ENCODE data around the gene PASK. TPM values are rescaled to one million over a fixed set of nuclear protein-coding genes. Genes with fewer than 3 reads are reported as not detected.
"Not testable (repeated sequence)": the region's sequence is repeated elsewhere in the genome, so short reads cannot be mapped to it uniquely, and the experiment has no call there.

The PASK gene
- total RNA-seq, 3 donors from 2014 or later: 6.8 to 25.5 (median 20.6) TPM

DNA sequence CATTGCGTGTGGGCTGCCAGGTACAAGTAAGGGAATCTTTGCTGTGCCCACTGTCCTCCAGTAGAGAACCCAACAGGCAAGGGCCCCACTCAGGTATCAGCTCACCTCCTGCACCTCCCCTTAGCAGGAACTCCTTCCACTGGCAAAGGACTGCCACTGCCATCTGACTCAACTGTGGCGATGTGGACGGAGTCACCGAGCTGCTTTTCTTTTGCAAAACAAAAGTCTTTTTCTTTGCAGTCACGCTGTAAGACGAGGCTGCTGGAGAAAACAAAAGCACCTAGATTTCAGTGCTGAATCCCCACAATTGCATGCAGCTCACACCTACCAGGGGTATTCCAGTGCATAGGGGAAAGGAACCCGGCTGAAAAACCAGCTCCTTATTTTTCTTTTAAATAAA is 55.1 kb downstream of the PASK start:
- intact Hi-C loops (cut with DNase I, micrococcal nuclease): no loop called here
- no peaks in the 10 kb centered on the region for H3K4me1 ChIP-seq (ENCODE audit: low read depth)
- no peak for ATAC-seq
- no peak for DNase-seq
- no peak overlapping the region for H3K4me3 ChIP-seq
- TF ChIP-seq, protein P1, sequence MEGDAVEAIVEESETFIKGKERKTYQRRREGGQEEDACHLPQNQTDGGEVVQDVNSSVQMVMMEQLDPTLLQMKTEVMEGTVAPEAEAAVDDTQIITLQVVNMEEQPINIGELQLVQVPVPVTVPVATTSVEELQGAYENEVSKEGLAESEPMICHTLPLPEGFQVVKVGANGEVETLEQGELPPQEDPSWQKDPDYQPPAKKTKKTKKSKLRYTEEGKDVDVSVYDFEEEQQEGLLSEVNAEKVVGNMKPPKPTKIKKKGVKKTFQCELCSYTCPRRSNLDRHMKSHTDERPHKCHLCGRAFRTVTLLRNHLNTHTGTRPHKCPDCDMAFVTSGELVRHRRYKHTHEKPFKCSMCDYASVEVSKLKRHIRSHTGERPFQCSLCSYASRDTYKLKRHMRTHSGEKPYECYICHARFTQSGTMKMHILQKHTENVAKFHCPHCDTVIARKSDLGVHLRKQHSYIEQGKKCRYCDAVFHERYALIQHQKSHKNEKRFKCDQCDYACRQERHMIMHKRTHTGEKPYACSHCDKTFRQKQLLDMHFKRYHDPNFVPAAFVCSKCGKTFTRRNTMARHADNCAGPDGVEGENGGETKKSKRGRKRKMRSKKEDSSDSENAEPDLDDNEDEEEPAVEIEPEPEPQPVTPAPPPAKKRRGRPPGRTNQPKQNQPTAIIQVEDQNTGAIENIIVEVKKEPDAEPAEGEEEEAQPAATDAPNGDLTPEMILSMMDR (IDR thresholded peaks at IDR 0.05): no peak
- H3K36me3 ChIP-seq (ENCODE audit: low read depth): no peaks in the 10 kb centered on the region
- no peaks in the 10 kb centered on the region for H3K9me3 ChIP-seq

DNA sequence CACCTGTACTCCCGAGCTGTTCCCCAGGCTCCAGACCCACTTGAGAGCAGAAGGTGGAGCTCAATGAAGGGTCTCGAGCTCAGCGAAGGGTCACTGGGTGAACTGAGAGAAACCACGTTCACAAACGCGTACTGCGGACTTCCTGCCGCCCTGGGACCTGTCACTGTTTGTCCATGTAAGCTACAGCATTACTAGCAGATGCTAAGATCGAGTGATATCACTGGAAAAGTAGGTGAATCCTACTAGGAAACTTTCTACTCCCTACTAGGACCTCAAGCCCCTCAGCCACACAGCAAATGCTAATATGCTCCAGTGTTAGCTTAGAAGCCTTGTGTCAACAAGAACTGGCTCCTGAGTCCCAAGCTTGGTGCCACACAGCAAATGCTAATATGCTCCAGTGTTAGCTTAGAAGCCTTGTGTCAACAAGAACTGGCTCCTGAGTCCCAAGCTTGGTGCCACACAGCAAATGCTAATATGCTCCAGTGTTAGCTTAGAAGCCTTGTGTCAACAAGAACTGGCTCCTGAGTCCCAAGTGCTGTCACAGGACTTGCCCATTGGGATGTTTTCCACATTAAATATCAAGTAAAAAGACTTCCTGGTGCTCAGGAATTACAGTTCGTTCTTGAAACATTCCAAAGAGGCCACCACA is 56.0 kb downstream of the PASK start:
- intact Hi-C loops (cut with DNase I, micrococcal nuclease); H3K4me1 ChIP-seq (ENCODE audit: low read depth); H3K36me3 ChIP-seq (ENCODE audit: low read depth); ATAC-seq; H3K9me3 ChIP-seq; DNase-seq; H3K4me3 ChIP-seq: not testable (repeated sequence)

GRCh38 chr2:241092677-241093076 is 56.6 kb downstream of the PASK start:
- Histone ChIP-seq H3K4me1 (ENCODE audit: low read depth) (no peaks in the 10 kb centered on the region), H3K9me3 (no peaks in the 10 kb centered on the region), H3K4me3 (no peak overlapping the region), H3K36me3 (ENCODE audit: low read depth) (no peaks in the 10 kb centered on the region)
- intact Hi-C loops (cut with DNase I, micrococcal nuclease): no loop called here
- TF ChIP-seq, protein P1 (IDR thresholded peaks at IDR 0.05): no peak
- DNase-seq (no peak), ATAC-seq (no peak)

GRCh38 chr2:241091734-241092445 is 57.4 kb downstream of the PASK start:
- Histone ChIP-seq H3K4me1 (ENCODE audit: low read depth) (no peaks in the 10 kb centered on the region), H3K36me3 (ENCODE audit: low read depth) (no peaks in the 10 kb centered on the region), H3K4me3 (no peak overlapping the region), H3K9me3 (no peaks in the 10 kb centered on the region)
- TF ChIP-seq, protein P1 (IDR thresholded peaks at IDR 0.05): no peak
- ATAC-seq (no peak), DNase-seq (no peak)
- intact Hi-C loops (cut with DNase I, micrococcal nuclease): no loop called here

DNA sequence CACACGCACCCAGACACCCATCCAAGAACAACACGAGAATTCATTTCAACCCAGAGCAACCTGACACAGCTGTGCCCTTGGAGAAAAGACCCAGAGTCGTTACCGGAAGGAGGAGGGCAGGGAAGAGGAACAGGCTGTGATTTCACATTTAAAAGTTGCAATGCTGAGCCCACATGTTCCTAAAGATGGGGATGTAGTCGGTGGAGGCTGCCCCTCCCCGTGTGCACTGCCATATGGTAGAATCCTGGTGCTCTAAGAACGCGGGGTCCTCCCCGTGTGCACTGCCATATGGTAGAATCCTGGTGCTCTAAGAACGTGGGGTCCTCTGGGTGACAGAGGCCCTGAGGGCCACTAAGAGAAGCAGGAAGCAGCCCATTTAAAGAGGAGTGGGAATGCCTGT is 58.1 kb downstream of the PASK start:
- Histone ChIP-seq H3K4me1 (ENCODE audit: low read depth) (no peaks in the 10 kb centered on the region), H3K9me3 (no peaks in the 10 kb centered on the region), H3K36me3 (ENCODE audit: low read depth) (no peaks in the 10 kb centered on the region), H3K4me3 (no peak overlapping the region)
- TF ChIP-seq, protein P1 (IDR thresholded peaks at IDR 0.05): no peak
- no peak for ATAC-seq
- DNase-seq: no peak
- intact Hi-C loops (cut with DNase I, micrococcal nuclease): no loop called here
